A549 (cell line): ENCODE measurements around the gene NDUFA5.

ENCODE experiments used
- BHLHE40 ChIP-seq: IDR thresholded peaks from 2 replicates; pipeline ENCODE4 v1.6.1; 2012; ENCODE audit warnings: low read depth, low read length, inconsistent platforms
- TF ChIP-seq, protein P1 (sequence below): fragments of >200 bp; sonication (Bioruptor Twin); formaldehyde crosslinking; IDR thresholded peaks from 3 replicates; pipeline ENCODE4 v1.5.1; 2016
- TF ChIP-seq, protein P2 (sequence below): fragments of 450-650 bp; IDR thresholded peaks from 2 replicates; pipeline ENCODE4 v1.6.1; 2014; ENCODE audit warnings: antibody characterized with exemption

DNA sequence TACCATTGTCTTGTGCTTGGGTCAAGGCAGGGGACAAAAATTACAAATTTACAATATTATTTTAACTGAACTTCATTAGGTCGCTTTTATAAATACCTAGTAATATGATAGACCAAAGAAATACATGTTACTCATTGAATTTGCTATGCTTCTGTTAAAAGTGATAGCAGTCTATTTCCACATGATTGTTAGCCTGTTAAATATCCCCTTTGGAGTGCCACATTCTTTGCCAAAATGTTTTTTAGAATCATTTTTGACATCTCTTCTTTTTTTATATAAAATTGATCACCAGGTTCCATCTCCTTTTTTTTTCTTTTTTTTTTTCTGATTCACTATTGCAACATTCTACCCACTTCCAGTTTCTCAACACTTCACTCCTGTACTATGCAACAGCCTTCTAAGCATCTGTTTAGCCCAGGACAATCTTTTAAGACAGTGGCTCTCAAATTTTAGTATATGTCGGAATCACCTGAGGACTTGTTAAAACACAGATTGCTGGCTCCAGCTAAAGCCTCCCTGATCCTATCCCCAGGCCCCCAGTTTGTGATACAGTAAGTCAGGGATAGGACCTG is 16.4 kb upstream of the NDUFA5 start:
- TF ChIP-seq, protein P1, sequence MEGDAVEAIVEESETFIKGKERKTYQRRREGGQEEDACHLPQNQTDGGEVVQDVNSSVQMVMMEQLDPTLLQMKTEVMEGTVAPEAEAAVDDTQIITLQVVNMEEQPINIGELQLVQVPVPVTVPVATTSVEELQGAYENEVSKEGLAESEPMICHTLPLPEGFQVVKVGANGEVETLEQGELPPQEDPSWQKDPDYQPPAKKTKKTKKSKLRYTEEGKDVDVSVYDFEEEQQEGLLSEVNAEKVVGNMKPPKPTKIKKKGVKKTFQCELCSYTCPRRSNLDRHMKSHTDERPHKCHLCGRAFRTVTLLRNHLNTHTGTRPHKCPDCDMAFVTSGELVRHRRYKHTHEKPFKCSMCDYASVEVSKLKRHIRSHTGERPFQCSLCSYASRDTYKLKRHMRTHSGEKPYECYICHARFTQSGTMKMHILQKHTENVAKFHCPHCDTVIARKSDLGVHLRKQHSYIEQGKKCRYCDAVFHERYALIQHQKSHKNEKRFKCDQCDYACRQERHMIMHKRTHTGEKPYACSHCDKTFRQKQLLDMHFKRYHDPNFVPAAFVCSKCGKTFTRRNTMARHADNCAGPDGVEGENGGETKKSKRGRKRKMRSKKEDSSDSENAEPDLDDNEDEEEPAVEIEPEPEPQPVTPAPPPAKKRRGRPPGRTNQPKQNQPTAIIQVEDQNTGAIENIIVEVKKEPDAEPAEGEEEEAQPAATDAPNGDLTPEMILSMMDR: no peak
- TF ChIP-seq BHLHE40: no peak
- TF ChIP-seq, protein P2, sequence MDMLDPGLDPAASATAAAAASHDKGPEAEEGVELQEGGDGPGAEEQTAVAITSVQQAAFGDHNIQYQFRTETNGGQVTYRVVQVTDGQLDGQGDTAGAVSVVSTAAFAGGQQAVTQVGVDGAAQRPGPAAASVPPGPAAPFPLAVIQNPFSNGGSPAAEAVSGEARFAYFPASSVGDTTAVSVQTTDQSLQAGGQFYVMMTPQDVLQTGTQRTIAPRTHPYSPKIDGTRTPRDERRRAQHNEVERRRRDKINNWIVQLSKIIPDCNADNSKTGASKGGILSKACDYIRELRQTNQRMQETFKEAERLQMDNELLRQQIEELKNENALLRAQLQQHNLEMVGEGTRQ: no peak
